A549 (cell line): ENCODE data around the gene RPS15.

Source experiments
- ATOH8 ChIP-seq: fragments of 250-450 bp; sonication (Bioruptor Pico); IDR thresholded peaks from 2 replicates; pipeline ENCODE4 v1.5.0; 2020; ENCODE audit warnings: low read depth, mild to moderate bottlenecking, moderate library complexity
- CTCF ChIP-seq: fragments of >200 bp; sonication (Bioruptor Twin); formaldehyde crosslinking; IDR thresholded peaks from 3 replicates; pipeline ENCODE4 v1.5.1; 2016
- EHMT2 ChIP-seq: fragments of 200-600 bp; sonication (generic); IDR thresholded peaks from 2 replicates; pipeline ENCODE4 v1.6.1; 2016; ENCODE audit warnings: antibody characterized with exemption, low read depth, mild to moderate bottlenecking, moderate library complexity
- EP300 ChIP-seq, 2 experiments: fragments of >200 bp; sonication (Bioruptor Twin); formaldehyde crosslinking; IDR thresholded peaks; 2 replicates in 1 of 2; 3 replicates in 1 of 2; pipeline ENCODE4 v1.6.1; 2016 to 2017
- HDAC2 ChIP-seq: fragments of 200-600 bp; sonication (generic); IDR thresholded peaks from 2 replicates; pipeline ENCODE4 v1.6.1; 2016
- MAFK ChIP-seq: fragments of 450-650 bp; IDR thresholded peaks from 2 replicates; pipeline ENCODE4 v1.6.1; 2014; ENCODE audit not compliant: partially characterized antibody
- MAX ChIP-seq: IDR thresholded peaks from 2 replicates; pipeline ENCODE4 v1.6.1; 2012
- MYC ChIP-seq: IDR thresholded peaks from 2 replicates; pipeline ENCODE4 v1.6.1; 2012; ENCODE audit warnings: mild to moderate bottlenecking, inconsistent platforms, low read length, improper control_type of control experiment, borderline replicate concordance
- RCOR1 ChIP-seq: fragments of 150-350 bp; IDR thresholded peaks from 2 replicates; pipeline ENCODE4 v1.6.1; 2014; ENCODE audit warnings: antibody characterized with exemption, low read length, low read depth
- SMC3 ChIP-seq: fragments of >200 bp; sonication (Bioruptor Twin); formaldehyde crosslinking; IDR thresholded peaks from 3 replicates; pipeline ENCODE4 v1.6.1; 2018; ENCODE audit warnings: inconsistent platforms

- no peak for TF ChIP-seq CTCF
- no peak for TF ChIP-seq RCOR1
- no peak for TF ChIP-seq SMC3
- no peak for TF ChIP-seq MAFK
- TF ChIP-seq MYC, result no peak
- TF ChIP-seq EP300 (IDR thresholded peaks at IDR 0.05), result no peak
- TF ChIP-seq EHMT2, result no peak
- TF ChIP-seq ATOH8 (CRISPR knock-in tag), result no peak
- no peak for TF ChIP-seq MAX
- no peak for TF ChIP-seq HDAC2
Observed at GRCh38 chr19:1434040-1434366, 4.2 kb upstream of the RPS15 start.
